PFSK-1 (cell line): ENCODE measurements around the gene BACH1.

Experiments
- POLR2AphosphoS5 ChIP-seq: IDR thresholded peaks from 2 replicates; pipeline ENCODE4 v1.6.1; 2012; ENCODE audit warnings: low read depth, mild to moderate bottlenecking, control low read depth, low read length, moderate library complexity
- REST ChIP-seq, 2 experiments: IDR thresholded peaks; 2 replicates each; pipeline versions ENCODE4 v1.6.1 to v1.8.0; 2011 to 2012; ENCODE audit warnings: low read depth in 2 of 2, low read length in 2 of 2, control low read depth in 1 of 2, inconsistent platforms in 1 of 2, mild to moderate bottlenecking in 1 of 2, moderate library complexity in 1 of 2; ENCODE audit not compliant: insufficient read depth in 1 of 2
- SIN3A ChIP-seq: IDR thresholded peaks from 2 replicates; pipeline ENCODE4 v1.6.1; 2012; ENCODE audit warnings: mild to moderate bottlenecking, low read length, moderate library complexity, borderline replicate concordance; ENCODE audit not compliant: insufficient read depth
- TAF1 ChIP-seq: IDR thresholded peaks from 2 replicates; pipeline ENCODE4 v1.6.1; 2012; ENCODE audit warnings: low read length, control low read depth, borderline replicate concordance; ENCODE audit not compliant: insufficient read depth

- TF ChIP-seq POLR2AphosphoS5 (no peak), TAF1 (no peak), SIN3A (no peak), REST (IDR thresholded peaks at IDR 0.05; ENCODE audit: insufficient read depth in 1 of 2, low read depth in 2 of 2, low read length in 2 of 2) (no peak)
These were observed 80.1 kb downstream of the BACH1 start for GRCh38 chr21:29378832-29379231.
